Mesenchymal stem cell (in vitro differentiated cells and primary cell): Measurements from ENCODE around the gene RBM10.

ENCODE experiments used
- DNase-seq: peaks from one replicate; pipeline ENCODE4 v3.0.0-alpha.2; 2013
- H2AFZ ChIP-seq: one replicate; pipeline ENCODE4 v1.6.1; 2013; ENCODE audit warnings: low read depth, mild to moderate bottlenecking, control low read depth, inconsistent platforms, low read length, moderate library complexity
- H2AK5ac ChIP-seq: 2 replicates; pipeline ENCODE4 v1.6.1; 2013; ENCODE audit warnings: low read length, moderate library complexity, mild to moderate bottlenecking, inconsistent platforms; ENCODE audit not compliant: severe bottlenecking
- H2BK120ac ChIP-seq: one replicate; pipeline ENCODE4 v1.6.1; 2013; ENCODE audit warnings: low read depth, mild to moderate bottlenecking, inconsistent platforms, low read length, moderate library complexity
- H2BK12ac ChIP-seq, 2 experiments: one replicate each; pipeline ENCODE4 v1.6.1; 2013; ENCODE audit warnings: inconsistent platforms in 2 of 2, low read length in 2 of 2, mild to moderate bottlenecking in 2 of 2, moderate library complexity in 2 of 2, control low read depth in 1 of 2
- H2BK15ac ChIP-seq: one replicate; pipeline ENCODE4 v1.6.1; 2013; ENCODE audit warnings: mild to moderate bottlenecking, low read depth, inconsistent platforms; ENCODE audit not compliant: poor library complexity, severe bottlenecking
- H2BK5ac ChIP-seq: 2 replicates; pipeline ENCODE4 v1.6.1; 2013; ENCODE audit warnings: low read depth, mild to moderate bottlenecking, low read length, control low read depth, inconsistent platforms; ENCODE audit not compliant: poor library complexity, severe bottlenecking
- H3K14ac ChIP-seq, 2 experiments: one replicate each; pipeline ENCODE4 v1.6.1; 2013; ENCODE audit warnings: inconsistent platforms in 2 of 2, low read length in 2 of 2, control low read depth in 1 of 2, mild to moderate bottlenecking in 1 of 2, moderate library complexity in 1 of 2
- H3K18ac ChIP-seq, 2 experiments: one replicate each; pipeline ENCODE4 v1.6.1; 2013; ENCODE audit warnings: inconsistent platforms in 2 of 2, low read length in 2 of 2, control low read depth in 1 of 2, low read depth in 1 of 2, mild to moderate bottlenecking in 1 of 2
- H3K23ac ChIP-seq, 2 experiments: one replicate each; pipeline ENCODE4 v1.6.1; 2013; ENCODE audit warnings: inconsistent platforms in 2 of 2, low read length in 2 of 2, mild to moderate bottlenecking in 2 of 2, moderate library complexity in 2 of 2, control low read depth in 1 of 2
- H3K27ac ChIP-seq: 2 replicates; pipeline ENCODE4 v1.5.1; 2013; ENCODE audit warnings: mild to moderate bottlenecking, moderate library complexity, low read length, control low read depth, inconsistent platforms; ENCODE audit not compliant: poor library complexity, severe bottlenecking
- H3K27me3 ChIP-seq, 2 experiments: 2 replicates each; pipeline versions ENCODE4 v1.6.1 to v1.7.0; 2013; ENCODE audit warnings: low read length in 2 of 2, mild to moderate bottlenecking in 2 of 2, moderate library complexity in 2 of 2, control low read depth in 1 of 2, inconsistent platforms in 1 of 2; ENCODE audit not compliant: control insufficient read depth in 1 of 2, insufficient read depth in 1 of 2
- H3K36me3 ChIP-seq, 2 experiments: 2 replicates each; pipeline versions ENCODE4 v1.6.1 to v1.7.0; 2013; ENCODE audit warnings: low read length in 2 of 2, control low read depth in 1 of 2, inconsistent platforms in 1 of 2, low read depth in 1 of 2, mild to moderate bottlenecking in 1 of 2; ENCODE audit not compliant: insufficient read depth in 2 of 2, control insufficient read depth in 1 of 2
- H3K4ac ChIP-seq, 2 experiments: one replicate each; pipeline ENCODE4 v1.6.1; 2013; ENCODE audit warnings: inconsistent platforms in 2 of 2, low read length in 2 of 2, mild to moderate bottlenecking in 2 of 2, moderate library complexity in 2 of 2, control low read depth in 1 of 2, low read depth in 1 of 2
- H3K4me1 ChIP-seq: 2 replicates; pipeline ENCODE4 v1.6.1; 2013; ENCODE audit warnings: low read depth, low read length, control low read depth; ENCODE audit not compliant: control insufficient read depth, insufficient read depth
- H3K4me2 ChIP-seq: 2 replicates; pipeline ENCODE4 v1.6.1; 2013; ENCODE audit warnings: low read length, mild to moderate bottlenecking, inconsistent platforms; ENCODE audit not compliant: poor library complexity, severe bottlenecking
- H3K4me3 ChIP-seq, 2 experiments: 2 replicates each; pipeline versions ENCODE4 v1.5.1 to v1.7.0; 2013; ENCODE audit warnings: low read length in 2 of 2, mild to moderate bottlenecking in 2 of 2, control low read depth in 1 of 2, low read depth in 1 of 2; ENCODE audit not compliant: insufficient read depth in 1 of 2
- H3K79me1 ChIP-seq: replicated peaks from 2 replicates; pipeline ENCODE4 v1.6.1; 2013; ENCODE audit warnings: mild to moderate bottlenecking, control low read depth, low read length, inconsistent platforms; ENCODE audit not compliant: poor library complexity, severe bottlenecking
- H3K9ac ChIP-seq: 2 replicates; pipeline ENCODE4 v1.7.0; 2013; ENCODE audit warnings: mild to moderate bottlenecking, low read length, moderate library complexity
- H3K9me3 ChIP-seq: 2 replicates; pipeline ENCODE4 v1.7.0; 2013; ENCODE audit warnings: mild to moderate bottlenecking, low read length; ENCODE audit not compliant: control insufficient read depth
- H4K8ac ChIP-seq: one replicate; pipeline ENCODE4 v1.6.1; 2013; ENCODE audit warnings: inconsistent platforms, mild to moderate bottlenecking, low read length, moderate library complexity
- H4K91ac ChIP-seq: one replicate; pipeline ENCODE4 v1.6.1; 2013; ENCODE audit warnings: mild to moderate bottlenecking, low read length, inconsistent platforms
- WGBS: methylation state at CpG from one replicate; pipeline ENCODE4 v1.1.7; 2013; ENCODE audit warnings: mixed read lengths; 5-methylcytosine and 5-hydroxymethylcytosine counted together

The RBM10 gene

DNA sequence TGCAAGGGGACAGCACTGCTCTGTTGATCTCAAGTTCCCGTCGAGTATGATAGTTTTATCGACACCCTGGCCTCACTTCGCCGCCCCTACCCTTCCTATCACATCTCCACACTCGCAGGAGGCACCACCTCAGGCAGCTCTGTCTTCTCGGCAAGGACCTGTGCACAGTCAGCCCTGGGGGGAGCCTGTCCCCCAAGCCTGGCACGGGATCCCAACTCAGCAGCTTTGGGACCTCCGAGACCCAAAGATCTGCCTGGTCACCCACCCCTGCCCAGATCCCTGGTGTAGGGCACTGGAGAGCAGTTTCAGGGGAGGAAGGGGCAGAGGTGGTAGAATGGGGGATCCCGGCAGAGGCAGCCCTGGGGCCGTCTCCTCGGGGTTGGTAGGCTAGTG is 30.6 kb downstream of the RBM10 start:
- H3K27me3 ChIP-seq = peaks cover 0 to 44% of the 10 kb centered on the region in 2 experiments

DNA sequence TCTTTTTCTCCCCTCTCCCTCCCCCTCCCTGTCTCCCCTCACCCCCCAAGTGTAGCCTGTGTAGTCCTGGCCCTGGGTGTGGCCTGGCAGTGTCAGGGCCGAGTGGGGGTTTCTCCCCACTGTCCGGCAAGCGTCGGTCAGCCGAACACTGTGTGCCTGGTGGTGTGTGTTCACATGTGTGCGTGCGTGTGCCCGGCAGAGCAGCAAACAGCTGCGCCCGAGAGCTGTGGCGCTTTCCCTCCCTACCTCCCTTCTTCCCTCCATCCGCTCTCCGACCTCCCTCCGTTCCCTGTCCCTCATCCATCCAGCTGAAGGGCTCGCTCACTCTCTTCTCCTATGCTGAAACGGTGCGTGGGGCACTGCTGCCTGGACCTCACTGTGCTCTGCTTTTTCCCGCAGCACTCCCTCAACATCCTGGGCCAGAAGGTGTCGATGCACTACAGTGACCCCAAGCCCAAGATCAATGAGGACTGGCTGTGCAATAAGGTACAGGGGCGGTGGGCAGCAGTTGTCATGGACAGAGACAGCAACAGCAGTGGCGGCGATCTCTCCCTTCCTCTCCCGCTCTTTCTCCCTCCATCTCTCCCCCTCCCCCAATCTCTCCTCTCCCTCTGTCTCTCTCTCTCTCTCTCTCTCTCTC is 31.2 kb downstream of the RBM10 start:
- Histone ChIP-seq H2AFZ (no peak overlapping the region), H2AK5ac (no peak overlapping the region), H3K4ac (no peak overlapping the region), H2BK120ac (no peak overlapping the region), H3K36me3 (peaks cover 76 to 95% of the 10 kb centered on the region in 2 experiments), H3K4me2 (no peak overlapping the region), H3K14ac (no peak overlapping the region), H3K79me1 (peaks cover 42% of the 10 kb centered on the region), H3K18ac (no peak overlapping the region), H2BK15ac (no peak overlapping the region), H3K27me3 (peaks cover 0 to 46% of the 10 kb centered on the region in 2 experiments), H2BK12ac (no peak overlapping the region), H3K9ac (no peak overlapping the region), H3K23ac (no peak overlapping the region), H3K4me1 (peaks cover 3% of the 10 kb centered on the region), H3K4me3 (no peak overlapping the region), H2BK5ac (no peak overlapping the region), H3K27ac (no peak overlapping the region), H4K8ac (no peak overlapping the region), H4K91ac (no peak overlapping the region), H3K9me3 (no peaks in the 10 kb centered on the region)
- no peak for DNase-seq
- WGBS = 97% methylated on average over 19 of the region's 23 CpGs

More for the DNA sequence above, 30.6 kb downstream of the RBM10 start:
- Histone ChIP-seq H3K14ac (no peak overlapping the region), H3K18ac (no peak overlapping the region), H2BK5ac (no peak overlapping the region), H3K36me3 (peaks cover 71 to 95% of the 10 kb centered on the region in 2 experiments), H3K9ac (no peak overlapping the region), H3K27ac (no peak overlapping the region), H2BK120ac (no peak overlapping the region), H3K4ac (no peak overlapping the region), H2AFZ (no peak overlapping the region), H3K4me1 (peaks cover 3% of the 10 kb centered on the region), H3K9me3 (no peaks in the 10 kb centered on the region), H2BK12ac (no peak overlapping the region), H2BK15ac (no peak overlapping the region), H2AK5ac (no peak overlapping the region), H3K4me3 (no peak overlapping the region), H4K8ac (no peak overlapping the region), H4K91ac (no peak overlapping the region), H3K4me2 (no peak overlapping the region), H3K79me1 (peaks cover 42% of the 10 kb centered on the region), H3K23ac (no peak overlapping the region)
- 98% methylated on average over 10 of the region's 12 CpGs for WGBS
- no peak for DNase-seq

DNA sequence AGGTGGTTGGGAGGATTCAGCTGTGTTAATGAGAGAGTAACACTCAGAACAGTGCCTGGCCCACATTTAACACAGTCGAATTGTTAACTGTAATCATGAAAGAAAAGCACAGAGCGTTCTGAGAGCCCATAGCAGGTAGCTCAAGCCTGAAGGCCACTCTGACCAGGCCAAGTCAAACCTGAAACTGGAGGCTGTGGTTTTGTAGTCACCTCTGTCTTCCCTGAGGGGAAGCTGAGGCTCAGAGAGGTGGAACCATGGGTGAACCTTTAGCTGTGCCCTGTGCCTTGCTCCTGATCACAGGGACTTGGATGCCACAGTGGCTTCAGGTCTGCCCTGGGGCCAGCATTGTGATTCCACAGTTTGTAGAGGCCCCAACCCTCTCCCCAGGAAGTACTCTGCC is 32.1 kb downstream of the RBM10 start:
- Histone ChIP-seq H4K8ac (no peak overlapping the region), H3K18ac (no peak overlapping the region), H2BK5ac (no peak overlapping the region), H3K9me3 (no peaks in the 10 kb centered on the region), H4K91ac (no peak overlapping the region), H3K4me1 (peaks cover 3% of the 10 kb centered on the region), H3K27ac (no peak overlapping the region), H3K36me3 (peaks cover 78 to 95% of the 10 kb centered on the region in 2 experiments), H3K9ac (no peak overlapping the region), H3K4me2 (no peak overlapping the region), H2AFZ (no peak overlapping the region), H2BK120ac (no peak overlapping the region), H3K14ac (no peak overlapping the region), H2BK15ac (no peak overlapping the region), H3K79me1 (peaks cover 38% of the 10 kb centered on the region), H3K4ac (no peak overlapping the region), H3K23ac (no peak overlapping the region), H3K4me3 (no peak overlapping the region), H3K27me3 (peaks cover 0 to 54% of the 10 kb centered on the region in 2 experiments), H2BK12ac (no peak overlapping the region), H2AK5ac (no peak overlapping the region)
- WGBS = 50% methylated on average over 2 of the region's 2 CpGs
- no peak for DNase-seq

DNA sequence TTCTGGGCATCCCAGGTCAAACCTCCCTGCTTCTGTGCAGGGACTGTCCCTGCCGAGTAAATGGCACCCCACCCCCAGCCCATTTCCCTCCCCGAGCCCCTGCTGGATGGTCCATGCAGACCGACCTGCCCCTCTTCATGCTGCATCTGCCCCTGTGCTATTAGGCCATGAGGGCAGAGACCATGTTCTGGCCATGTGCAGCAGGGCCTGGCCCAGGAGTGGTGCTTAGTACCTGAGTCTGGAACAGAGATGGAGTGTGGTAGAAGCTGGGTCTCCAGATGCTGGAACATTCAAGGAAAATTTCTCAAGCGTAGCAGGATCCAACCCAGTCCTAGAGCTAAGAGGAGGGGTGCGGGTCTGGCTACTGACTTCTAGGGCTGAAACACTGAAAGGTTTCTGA is 33.3 kb downstream of the RBM10 start:
- H3K14ac ChIP-seq = no peak overlapping the region
- H2BK5ac ChIP-seq = no peak overlapping the region
- no peak overlapping the region for H4K8ac ChIP-seq
- WGBS = 98% methylated on average over 5 of the region's 5 CpGs
- no peak overlapping the region for H3K23ac ChIP-seq
- H4K91ac ChIP-seq = no peak overlapping the region
- H3K4ac ChIP-seq = no peak overlapping the region
- H3K9me3 ChIP-seq = no peaks in the 10 kb centered on the region
- no peak for DNase-seq
- H3K4me2 ChIP-seq = no peak overlapping the region
- peaks cover 75 to 90% of the 10 kb centered on the region in 2 experiments for H3K36me3 ChIP-seq
- no peak overlapping the region for H2BK12ac ChIP-seq
- H3K27me3 ChIP-seq = peaks cover 0 to 57% of the 10 kb centered on the region in 2 experiments
- H3K9ac ChIP-seq = no peak overlapping the region
- no peak overlapping the region for H2BK120ac ChIP-seq
- no peak overlapping the region for H2AFZ ChIP-seq
- H3K79me1 ChIP-seq = peaks cover 29% of the 10 kb centered on the region
- no peak overlapping the region for H2AK5ac ChIP-seq
- H3K18ac ChIP-seq = no peak overlapping the region
- H3K27ac ChIP-seq = no peak overlapping the region
- no peak overlapping the region for H2BK15ac ChIP-seq
- H3K4me1 ChIP-seq = peaks cover 3% of the 10 kb centered on the region
- H3K4me3 ChIP-seq = no peak overlapping the region
